GM21515 (cell line): ENCODE data around the gene ABCG8.

ENCODE experiments used
- ATAC-seq: cut with Tn5 transposase; IDR thresholded peaks from one replicate; pipeline ENCODE4 v1.9.1; 2021; ENCODE audit not compliant: unreplicated experiment

ABCG8 gene

DNA sequence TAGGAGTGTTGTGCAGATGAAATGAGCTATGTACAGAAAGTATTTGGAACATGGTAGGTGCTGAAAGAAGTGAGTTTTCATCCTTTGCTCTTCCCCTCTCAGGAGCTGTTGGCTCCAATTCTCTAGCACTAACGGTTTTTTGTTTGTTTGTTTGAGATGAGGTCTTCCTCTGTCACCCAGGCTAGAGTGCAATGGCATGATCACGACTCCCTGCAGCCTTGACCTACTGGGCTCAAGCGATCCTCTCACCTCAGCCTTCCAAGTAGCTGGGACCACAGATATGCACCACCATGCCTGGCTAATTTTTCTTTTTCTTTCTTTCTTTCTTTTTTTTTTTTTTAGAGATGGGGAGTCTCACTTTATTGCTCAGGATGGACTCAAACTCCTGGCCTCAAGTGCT, 12.9 kb upstream of the ABCG8 start:
- no peak for ATAC-seq

DNA sequence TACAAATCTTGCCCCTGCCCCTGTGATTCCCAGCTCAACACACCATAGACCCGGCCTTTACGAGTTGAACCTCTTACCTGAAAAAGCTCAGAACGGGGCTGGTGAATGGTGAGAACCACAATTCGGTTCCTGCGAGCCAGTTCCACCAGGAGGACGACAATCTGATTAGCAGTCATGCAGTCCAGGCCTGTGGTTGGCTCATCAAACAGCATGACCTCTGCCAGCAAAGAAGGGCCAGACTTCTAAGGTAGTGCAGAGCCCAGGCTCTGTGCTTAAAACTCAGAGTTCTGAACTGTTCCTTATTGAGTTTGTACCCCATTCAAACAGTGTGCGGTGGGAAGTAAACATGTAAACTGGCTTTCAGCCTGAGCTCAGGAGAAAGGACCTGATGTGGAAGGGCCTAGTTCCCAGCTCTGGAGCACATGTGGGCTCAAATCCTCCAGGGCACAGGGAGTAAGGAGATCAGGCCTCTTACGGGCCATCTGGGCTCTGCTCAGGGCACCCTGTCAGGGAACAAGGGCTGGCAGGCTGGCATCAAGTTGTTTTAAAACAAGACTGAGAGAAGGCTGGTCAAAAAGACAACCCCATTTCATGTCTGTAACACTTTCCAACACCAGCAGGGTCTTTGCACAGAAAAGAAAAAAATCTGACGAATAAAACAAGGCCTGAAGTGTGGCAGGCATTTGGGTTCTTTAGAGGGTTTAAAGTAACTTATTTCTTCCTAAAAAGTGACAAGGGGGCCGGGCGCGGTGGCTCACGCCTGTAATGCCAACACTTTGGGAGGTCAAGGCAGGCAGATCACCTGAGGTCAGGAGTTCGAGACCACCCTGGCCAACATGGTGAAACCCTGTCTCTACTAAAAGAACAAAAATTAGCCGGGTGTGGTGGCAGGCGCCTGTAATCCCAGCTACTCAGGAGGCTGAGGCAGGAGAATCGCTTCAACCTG, 12.2 kb upstream of the ABCG8 start:
- no peak for ATAC-seq

DNA sequence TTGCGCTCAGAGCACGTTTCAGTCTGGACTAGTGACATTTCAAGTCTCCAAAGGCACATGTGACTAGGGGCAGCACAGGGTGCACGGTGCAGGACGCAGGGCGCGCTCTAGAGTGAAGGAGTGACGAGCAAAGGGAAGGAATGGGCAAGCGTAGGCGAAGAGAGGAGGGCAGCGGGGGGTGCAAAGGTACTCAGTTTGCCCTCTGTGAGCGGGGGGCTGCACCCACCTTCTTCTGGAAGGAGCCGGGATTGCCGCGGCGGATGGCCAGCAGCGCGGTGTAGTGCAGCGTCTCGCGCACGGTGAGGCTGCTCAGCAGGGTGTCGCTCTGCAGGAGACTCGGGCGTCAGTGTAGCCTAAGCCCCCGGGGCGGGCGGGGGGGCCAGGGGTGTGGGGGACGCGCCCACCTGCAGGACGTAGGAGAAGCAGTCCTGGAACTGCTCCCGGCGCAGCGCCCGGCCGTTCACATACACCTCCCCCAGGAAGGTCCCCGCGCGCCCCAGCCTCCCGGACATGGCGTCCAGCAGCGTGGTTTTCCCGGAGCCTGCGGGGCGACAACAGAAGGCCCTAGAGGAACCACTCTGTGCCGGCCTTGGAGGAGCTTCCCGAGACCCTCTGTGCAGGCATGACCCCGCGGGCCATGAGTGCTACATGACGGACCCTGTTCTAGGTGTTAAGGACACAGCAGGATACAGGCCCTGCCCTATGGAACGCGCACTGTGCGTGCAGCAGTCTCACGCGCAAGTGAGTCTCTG, 7.1 kb upstream of the ABCG8 start:
- no peak for ATAC-seq

DNA sequence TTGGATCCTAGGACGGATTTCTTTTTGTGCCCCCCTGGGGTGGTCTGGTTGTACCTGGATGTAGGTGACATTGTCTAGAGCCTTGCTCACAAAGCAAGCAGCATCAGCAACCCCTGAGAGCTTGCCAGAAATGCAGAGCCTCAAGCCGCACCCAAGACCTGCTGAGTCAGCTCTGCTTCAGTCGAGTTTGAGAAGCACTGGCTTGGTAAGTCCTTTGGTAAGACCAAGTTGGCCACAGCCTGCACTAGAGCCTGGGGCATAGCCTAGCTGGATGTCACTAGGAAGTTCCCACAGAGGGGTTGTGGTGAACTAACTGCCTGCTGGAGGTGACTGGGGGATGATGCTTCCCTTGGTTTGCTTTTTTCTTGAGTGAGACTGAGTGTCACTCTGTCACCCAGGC, 6.3 kb upstream of the ABCG8 start:
- ATAC-seq, result no peak

DNA sequence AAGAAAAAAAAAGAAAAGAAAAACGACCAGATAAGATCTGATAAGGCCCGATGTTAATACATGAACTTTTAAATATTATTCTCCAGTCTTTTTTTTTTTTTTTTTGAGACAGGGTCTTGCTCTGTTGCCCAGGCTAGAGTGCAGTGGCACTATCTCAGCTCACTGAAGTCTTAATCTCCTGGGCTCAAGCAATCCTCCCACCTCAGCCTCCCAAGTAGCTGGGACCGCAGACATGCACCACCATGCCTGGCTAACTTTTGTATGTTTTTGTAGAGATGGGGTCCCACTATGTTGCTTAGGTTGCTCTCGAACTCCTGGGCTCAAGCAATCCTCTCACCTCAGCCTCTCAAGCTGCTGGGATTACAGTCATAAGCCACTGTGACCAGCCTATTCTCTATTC, 1.7 kb upstream of the ABCG8 start:
- no peak for ATAC-seq

DNA sequence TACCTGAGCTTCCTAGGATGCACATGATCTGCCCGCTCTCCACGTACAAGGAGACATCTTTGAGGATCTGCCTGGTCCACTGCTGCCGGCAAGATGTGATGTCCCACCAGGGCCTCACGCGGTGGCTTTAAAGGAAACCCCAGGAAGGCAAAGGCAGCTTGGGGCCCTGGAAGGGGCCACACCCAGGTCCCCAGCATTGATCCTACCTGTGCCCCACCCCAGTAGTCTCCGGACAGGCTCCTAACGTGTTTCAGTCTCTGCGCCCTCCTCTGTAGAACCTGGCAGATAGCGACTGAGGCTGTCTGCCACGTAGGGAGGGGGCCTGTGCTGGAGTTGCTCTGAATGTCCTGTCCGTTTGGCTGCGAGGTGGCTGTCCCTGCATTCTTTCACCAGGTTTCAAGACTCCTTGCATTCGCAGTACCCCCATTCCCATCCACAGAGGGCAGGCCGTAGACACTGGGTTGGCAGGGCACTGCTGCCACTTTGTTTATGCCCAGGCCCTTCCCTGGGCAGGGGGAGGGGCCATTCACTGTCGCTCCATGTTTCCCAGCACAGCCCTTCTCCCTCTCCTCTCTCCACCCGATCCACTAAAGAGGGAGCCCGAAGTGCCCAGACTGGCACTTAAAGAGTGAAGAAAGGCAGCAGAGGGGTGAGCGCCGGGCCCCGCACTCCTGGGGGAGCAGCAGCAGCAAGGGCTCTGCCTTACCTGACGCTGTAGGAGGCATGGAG, 776 bp upstream of the ABCG8 start:
- ATAC-seq, result no peak

DNA sequence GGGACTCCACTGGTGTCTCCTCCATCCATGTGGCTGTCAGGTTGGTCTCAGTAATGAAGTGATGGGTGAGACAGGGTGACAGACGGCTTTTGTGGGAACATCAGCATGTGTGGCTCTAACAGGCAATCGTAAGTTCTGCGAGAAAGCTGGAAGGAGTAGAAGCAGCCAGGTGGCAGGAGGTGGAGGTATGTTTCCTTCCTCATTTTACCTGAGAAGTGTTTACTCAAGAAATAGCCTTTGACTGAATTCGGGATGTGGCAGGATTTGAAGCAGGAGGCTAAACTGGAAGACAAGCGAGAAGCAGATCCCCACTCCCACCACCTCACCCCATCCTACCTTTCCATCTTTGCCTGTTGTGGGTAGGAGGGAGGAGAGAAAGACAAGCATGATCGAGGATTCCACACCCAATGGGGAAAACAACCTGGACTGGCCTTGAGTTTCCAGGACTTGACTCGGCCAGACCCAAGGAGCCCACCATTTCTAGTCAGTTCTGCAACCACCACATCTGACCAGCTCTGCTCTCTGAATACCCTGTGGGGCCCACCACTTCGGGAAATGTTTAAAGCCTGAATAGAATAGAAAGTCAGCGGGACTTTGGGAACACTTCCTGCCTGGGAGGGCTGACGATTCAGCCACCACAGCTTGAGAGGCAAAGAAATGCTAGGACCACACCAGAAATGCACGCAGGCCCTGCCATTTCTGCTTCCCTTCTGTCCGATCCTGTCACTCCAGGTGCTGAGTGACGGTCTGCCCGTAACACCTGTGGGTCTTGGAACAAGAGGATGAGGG, 1.2 kb downstream of the ABCG8 start:
- ATAC-seq, result no peak

DNA sequence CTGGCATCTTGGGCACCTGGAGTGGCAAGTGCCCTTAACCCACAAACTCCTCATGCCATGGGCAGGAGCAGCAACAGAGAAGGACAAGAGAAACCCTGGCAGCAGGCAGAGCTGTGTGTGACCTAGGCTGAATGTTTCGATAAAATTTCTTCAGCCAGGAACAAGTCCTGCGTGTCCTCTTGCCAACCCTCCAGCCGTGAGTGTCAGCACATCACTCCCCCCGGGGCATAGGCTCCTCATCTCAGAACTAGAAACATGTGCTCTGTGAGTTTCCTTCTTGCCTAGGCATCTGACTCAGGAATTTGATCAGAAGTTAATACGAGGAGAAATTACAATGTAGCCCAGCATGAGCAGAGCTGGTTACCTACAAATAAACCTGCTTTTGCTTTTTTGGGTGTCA, 2.2 kb downstream of the ABCG8 start:
- no peak for ATAC-seq

DNA sequence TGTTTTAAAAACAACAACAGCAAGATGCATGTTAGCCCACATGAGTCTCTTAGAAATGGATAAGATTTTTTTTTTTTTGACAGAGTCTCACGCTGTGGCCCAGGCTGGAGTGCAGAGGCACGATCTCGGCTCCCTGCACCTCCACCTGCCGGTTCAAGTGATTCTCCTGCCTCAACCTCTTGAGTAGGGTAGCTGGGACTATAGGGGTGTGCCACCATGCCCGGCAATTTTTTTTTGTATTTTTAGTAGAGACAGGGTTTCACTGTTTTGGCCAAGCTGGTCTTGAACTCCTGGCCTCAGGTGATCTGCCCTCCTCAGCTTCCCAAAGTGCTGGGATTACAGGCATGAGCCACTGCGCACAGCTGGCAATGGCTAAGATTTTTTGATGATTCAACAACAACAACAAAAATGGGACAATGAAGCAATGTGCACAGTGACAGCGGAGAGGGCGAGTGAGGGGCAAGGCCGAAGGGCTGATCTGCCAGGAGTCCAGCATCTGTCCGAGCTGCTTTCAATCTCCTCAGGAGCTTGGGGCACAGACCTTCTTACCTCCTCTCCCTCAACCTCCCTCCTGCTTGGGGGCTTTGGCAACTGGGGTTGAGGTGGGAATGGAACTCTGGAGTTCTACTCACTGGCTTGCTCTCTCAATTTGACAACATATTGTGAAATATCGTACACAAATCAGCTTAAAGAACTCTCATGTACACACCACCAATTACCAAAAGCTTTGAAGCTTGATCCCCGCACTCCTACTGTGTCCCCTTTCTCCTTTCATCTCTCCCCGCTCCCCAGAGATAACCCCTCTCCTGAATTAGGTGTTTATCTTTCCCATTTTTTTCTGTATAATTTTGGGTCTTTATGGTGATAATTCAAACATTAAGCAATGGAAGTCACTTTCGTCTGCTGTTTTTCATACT, 3.4 kb downstream of the ABCG8 start:
- no peak for ATAC-seq

DNA sequence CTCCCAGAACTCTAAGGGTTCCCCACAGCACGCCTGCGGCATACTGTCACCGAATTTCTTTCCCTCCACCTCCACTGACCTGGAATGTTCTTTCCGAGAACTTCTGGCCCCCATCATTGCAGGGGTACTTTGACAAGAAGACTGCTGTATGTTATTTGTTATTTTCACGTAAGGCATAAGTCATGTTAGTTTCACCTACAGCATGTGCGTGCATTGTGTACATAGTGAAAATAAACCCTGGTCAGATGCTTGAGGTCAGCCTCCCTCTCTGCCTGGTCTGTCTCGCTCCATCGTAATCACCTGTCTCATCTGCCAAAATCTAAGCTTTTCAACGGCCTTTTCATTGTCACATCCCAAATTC, 4.1 kb downstream of the ABCG8 start:
- ATAC-seq, result no peak

DNA sequence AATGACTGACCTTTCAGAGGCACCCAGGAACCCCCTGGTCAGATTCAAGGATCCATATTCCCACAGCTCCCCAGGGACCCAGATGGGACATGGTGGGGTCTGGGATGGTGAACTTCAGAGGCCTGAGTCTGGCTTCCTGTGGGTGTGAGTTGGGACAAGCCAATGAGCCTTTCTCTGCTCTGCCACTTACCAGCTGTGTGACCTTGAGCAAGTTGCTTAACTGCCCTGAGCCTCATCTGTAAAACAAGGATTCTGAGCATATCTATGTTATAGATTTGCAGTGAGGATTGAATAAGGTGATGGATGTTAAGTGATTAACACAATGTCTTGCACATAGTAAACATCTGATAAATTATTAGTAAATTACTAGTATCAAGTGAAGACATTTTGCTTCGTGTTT, 6.4 kb downstream of the ABCG8 start:
- ATAC-seq, result no peak

DNA sequence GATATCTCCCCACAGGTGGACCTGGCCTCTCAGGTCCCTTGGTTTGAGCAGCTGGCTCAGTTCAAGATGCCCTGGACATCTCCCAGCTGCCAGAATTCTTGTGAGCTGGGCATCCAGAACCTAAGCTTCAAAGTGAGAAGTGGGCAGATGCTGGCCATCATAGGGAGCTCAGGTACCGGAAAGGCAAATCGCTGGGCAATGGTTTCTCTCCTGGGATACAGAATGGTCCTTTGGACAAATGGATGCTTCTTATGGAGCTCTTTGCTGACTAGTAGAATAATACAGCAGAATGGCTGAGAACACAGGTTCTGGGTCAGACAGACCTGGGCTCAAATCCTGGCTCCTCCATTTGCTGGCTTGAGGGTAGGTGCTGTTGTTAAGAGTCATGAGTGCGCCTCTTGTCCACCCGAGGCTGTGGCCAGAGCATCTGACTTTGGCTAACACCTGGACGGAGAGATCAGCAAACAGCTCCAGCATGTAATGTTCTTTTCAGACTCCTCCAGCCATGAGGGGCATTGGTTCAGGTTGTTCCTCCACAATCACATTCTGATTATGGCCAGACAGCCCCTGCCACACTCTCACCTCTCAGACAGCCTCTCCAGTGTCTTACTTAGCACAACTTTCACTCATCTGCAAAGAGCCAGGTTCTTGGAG, 7.5 kb downstream of the ABCG8 start:
- ATAC-seq, result no peak

DNA sequence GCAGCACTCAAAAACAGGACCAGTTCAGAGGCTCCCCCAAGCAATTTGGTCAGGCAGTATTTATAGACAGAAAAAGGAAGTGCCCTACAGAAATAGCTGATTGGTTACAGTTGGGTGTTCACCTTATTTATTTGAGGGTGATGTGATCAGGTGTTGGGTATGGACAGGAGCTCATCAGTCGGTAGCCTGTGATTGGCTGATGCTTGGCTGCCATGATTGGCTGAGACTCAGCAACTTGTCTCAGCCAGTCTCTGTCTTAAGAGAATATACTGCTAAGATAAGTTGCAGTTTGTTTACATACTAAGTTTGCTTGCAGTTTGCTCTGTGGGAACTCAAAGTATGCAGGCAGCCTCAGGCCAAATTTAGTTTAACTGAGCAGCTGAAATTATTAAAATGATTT, 9.4 kb downstream of the ABCG8 start:
- ATAC-seq, result no peak

DNA sequence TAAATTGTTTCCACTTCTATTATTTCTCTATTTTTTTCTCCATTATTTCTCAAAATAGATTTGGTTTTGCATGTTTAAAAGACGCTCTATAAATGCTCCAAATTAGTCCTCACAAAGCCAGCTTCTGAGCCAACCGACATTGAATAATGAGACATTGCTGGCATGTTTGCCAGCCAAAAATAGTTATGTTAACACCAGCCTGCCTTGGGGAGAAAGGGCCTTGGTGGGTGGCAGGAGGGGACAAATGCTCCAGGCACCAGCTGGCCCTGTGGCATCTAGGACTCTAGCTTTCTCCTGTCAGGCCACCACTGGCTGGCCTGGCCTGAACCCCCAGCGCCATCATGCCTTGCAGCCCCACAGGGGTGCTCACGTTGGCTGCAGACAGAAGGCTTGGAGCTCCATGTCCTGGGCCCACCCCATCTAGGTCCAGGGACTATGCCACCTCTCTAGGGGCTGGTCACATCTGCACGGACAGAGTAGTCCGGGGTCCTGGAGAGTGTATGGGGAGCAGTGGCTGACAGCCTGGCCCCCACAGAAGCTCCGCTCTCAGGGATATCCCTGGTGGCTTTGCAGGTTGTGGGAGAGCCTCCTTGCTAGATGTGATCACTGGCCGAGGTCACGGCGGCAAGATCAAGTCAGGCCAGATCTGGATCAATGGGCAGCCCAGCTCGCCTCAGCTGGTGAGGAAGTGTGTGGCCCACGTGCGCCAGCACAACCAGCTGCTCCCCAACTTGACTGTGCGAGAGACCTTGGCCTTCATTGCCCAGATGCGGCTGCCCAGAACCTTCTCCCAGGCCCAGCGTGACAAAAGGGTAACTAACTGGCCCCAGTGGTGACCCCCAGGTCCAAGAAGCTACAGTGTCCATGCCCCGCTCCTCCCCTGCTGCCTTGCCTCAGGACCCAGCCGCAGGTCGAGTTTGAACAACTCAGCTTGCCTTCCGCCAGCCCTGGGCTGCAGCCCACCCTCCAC, 12.5 kb downstream of the ABCG8 start:
- no peak for ATAC-seq

DNA sequence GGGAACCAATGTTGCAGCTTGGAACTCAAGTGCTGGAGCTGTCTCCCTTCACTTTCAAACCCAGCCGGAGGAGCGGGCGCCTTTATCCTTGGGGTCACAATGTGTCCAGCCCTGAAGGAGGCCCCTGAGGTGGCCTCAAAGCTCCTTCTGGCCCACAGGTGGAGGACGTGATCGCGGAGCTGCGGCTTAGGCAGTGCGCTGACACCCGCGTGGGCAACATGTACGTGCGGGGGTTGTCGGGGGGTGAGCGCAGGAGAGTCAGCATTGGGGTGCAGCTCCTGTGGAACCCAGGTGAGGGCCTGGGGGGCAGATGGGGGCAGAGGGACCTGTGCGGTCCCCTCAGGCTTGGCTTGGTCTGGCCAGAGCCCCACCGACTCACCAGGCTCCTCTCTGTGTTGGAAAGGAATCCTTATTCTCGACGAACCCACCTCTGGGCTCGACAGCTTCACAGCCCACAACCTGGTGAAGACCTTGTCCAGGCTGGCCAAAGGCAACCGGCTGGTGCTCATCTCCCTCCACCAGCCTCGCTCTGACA, 13.5 kb downstream of the ABCG8 start:
- ATAC-seq, result no peak

DNA sequence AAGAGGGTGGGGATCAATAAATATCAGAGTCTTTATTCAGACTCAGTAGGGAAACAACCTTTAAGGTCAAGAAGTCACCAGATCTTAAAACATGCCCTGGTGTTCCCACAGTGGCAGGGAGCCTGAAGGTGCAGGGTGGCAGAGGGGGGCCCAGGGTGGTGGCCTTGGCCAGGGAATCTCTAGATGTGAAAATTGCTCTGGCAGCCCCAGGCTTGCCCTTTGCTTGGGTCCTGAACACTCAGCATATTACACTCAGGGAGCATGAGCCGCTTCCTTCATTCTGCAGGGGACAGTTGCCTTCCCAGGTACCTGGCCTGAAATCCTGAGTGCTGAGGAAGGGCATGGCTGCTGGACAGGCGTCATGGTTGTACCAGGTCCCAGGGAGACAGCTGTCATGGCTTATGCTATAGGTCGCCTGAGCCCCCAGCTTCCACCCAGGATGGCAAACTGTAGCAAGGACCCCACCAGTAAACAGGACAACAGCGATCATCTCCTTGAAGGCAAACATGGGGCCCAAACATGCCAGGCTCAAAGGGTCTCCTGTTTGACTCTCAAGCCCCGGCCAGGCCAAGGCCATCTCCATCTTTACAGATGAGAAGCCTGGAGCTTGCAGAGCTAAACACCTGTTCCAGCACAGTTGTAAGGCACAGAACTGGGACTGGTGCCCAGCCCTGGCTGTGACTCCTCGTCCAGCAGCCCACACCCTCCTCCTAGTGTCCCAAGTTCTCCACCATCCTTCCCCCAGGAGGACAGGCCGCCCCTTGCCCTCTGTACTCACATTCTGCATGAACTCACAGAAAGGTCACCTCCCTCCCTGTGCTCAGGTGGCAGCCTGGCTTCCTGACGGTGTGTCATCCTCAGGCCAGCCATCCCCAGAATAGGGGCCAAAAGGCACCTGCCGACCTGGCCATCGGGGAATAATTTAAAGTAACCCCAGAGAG, 14.6 kb downstream of the ABCG8 start:
- ATAC-seq, result no peak

DNA sequence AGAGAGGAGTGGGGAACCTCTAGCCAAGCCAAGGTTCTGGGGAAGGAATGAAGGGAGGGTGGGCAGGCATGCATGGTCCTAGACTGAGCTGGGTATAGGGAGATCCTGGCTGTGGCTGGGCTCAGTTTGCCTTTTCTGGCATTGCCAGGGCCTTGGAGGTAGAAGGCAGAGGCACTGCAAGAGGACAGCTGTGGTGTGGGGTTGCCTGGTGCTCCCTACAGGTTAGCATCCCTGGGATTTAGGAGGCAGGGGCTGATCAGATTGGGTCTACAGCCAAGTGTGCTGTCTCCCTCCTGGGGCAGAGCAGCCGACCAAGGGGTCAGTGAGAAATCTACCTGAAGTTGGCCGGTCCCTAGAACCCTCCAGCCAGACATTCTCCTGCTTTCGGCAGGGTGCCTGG, 15.9 kb downstream of the ABCG8 start:
- no peak for ATAC-seq
